Small intestine (tissue), 7 donors: ENCODE data around the gene FLAD1. TPM values are rescaled to one million over a fixed set of nuclear protein-coding genes. Genes with fewer than 3 reads are reported as not detected.

ENCODE experiments used
- DNase-seq, 2 donors: peaks; one replicate each; pipeline versions ENCODE4 v3.0.0 to v3.0.0-alpha.2; 2013
- FAIRE-seq: peaks from 2 replicates; lab custom pipeline; 2012; peaks lifted over from hg19 to GRCh38; lab: Jason Lieb, UNC
- H3K27ac ChIP-seq, 3 donors: one replicate each; pipeline ENCODE4 v1.5.1; 2013; ENCODE audit warnings: low read length in 2 of 3, mild to moderate bottlenecking in 2 of 3, control low read depth in 1 of 3, inconsistent platforms in 1 of 3, low read depth in 1 of 3, moderate library complexity in 1 of 3
- H3K27me3 ChIP-seq, 3 donors: one replicate each; pipeline ENCODE4 v1.6.1; 2013; ENCODE audit warnings: low read length in 3 of 3, inconsistent platforms in 1 of 3; ENCODE audit not compliant: control insufficient read depth in 3 of 3, insufficient read depth in 3 of 3
- H3K36me3 ChIP-seq, 3 donors: one replicate each; pipeline ENCODE4 v1.6.1; 2013; ENCODE audit warnings: low read length in 3 of 3, inconsistent platforms in 1 of 3, low read depth in 1 of 3, mild to moderate bottlenecking in 1 of 3, moderate library complexity in 1 of 3; ENCODE audit not compliant: control insufficient read depth in 3 of 3, insufficient read depth in 2 of 3
- H3K4me1 ChIP-seq, 3 donors: one replicate each; pipeline ENCODE4 v1.6.1; 2013; ENCODE audit warnings: low read length in 2 of 3, inconsistent platforms in 1 of 3, low read depth in 1 of 3, mild to moderate bottlenecking in 1 of 3, moderate library complexity in 1 of 3; ENCODE audit not compliant: control insufficient read depth in 3 of 3, insufficient read depth in 2 of 3
- H3K4me3 ChIP-seq, 3 donors: one replicate each; pipeline ENCODE4 v1.5.1; 2013; ENCODE audit warnings: low read length in 3 of 3, control low read depth in 1 of 3, inconsistent platforms in 1 of 3, low read depth in 1 of 3, mild to moderate bottlenecking in 1 of 3, moderate library complexity in 1 of 3
- H3K9me3 ChIP-seq, 2 donors: one replicate each; pipeline ENCODE4 v1.6.1; 2013; ENCODE audit warnings: low read depth in 1 of 2, low read length in 1 of 2; ENCODE audit not compliant: control insufficient read depth in 2 of 2, insufficient read depth in 1 of 2
- WGBS, 3 donors: extraction: QIAGEN DNeasy Blood & Tissue Kit; methylation state at CpG; one replicate each; pipeline ENCODE4 v1.1.7; 2013; 5-methylcytosine and 5-hydroxymethylcytosine counted together
- polyA plus RNA-seq, 4 donors: library from polyadenylated mRNA; stranded (reverse) in 3 of 4; unstranded in 1 of 4; fragments of 200-250 nt in 3 of 4; fragments of 120-200 nt in 1 of 4; gene quantifications; one replicate each; pipeline versions ENCODE4 v1.2.1 to v1.2.3, GENCODE V29; 2013
- donor health status: healthy with polysubstance abuse.
- donor health status: control.
- donor health status: control.
- donor health status: Bipolar disorder and iron deficiency.
- donor health status: healthy.

The FLAD1 gene
- polyA plus RNA-seq, 4 donors = 25.1 to 51.4 (median 34.4) TPM

GRCh38 chr1:154968731-154969130 lies 14.4 kb upstream of the FLAD1 start:
- Histone ChIP-seq H3K9me3 (no peaks in the 10 kb centered on the region), H3K4me3 (no peak overlapping the region), H3K4me1 (peaks cover 7 to 35% (median 15%) of the 10 kb centered on the region in 3 donors), H3K36me3 (peaks cover 6 to 77% (median 33%) of the 10 kb centered on the region in 3 donors), H3K27me3 (no peaks in the 10 kb centered on the region), H3K27ac (peak overlapping the region in 1 of 3 donors; percentile 79)
- 92 to 97% (median 96%) methylated on average over 3 of the region's 3 CpGs for whole genome bisulfite sequencing, 3 donors
- DNase-seq (no peak), FAIRE-seq (no peak)

GRCh38 chr1:154969246-154969645 lies 13.9 kb upstream of the FLAD1 start:
- H3K36me3 ChIP-seq = peaks cover 5 to 71% (median 32%) of the 10 kb centered on the region in 3 donors
- no peaks in the 10 kb centered on the region for H3K9me3 ChIP-seq
- peak overlapping the region in 1 of 3 donors; percentile 40 for H3K4me3 ChIP-seq
- DNase-seq (no peak), FAIRE-seq (no peak)
- no peaks in the 10 kb centered on the region for H3K27me3 ChIP-seq
- WGBS, 3 donors = 65 to 84% (median 82%) methylated on average over 5 of the region's 5 CpGs
- H3K4me1 ChIP-seq = peaks cover 7 to 35% (median 15%) of the 10 kb centered on the region in 3 donors
- H3K27ac ChIP-seq = peak overlapping the region in 1 of 3 donors; percentile 79

GRCh38 chr1:154969860-154970452 lies 13.2 kb upstream of the FLAD1 start:
- Histone ChIP-seq H3K27ac (peak overlapping the region; percentile 77 to 85 (median 79)), H3K4me1 (peaks cover 7 to 35% (median 15%) of the 10 kb centered on the region in 3 donors), H3K36me3 (peaks cover 2 to 64% (median 28%) of the 10 kb centered on the region in 3 donors), H3K4me3 (peak overlapping the region in 2 of 3 donors; percentile 1 to 40), H3K9me3 (no peaks in the 10 kb centered on the region), H3K27me3 (no peaks in the 10 kb centered on the region)
- no peak for FAIRE-seq
- WGBS, 3 donors = 44 to 75% (median 61%) methylated on average over 17 to 22 of the region's 22 CpGs
- no peak for DNase-seq

GRCh38 chr1:154970631-154971340 lies 12.4 kb upstream of the FLAD1 start, which contains the start of gene SHC1:
SHC1 (minus strand) TSS chr1:154970747; CDS start chr1:154970526, 221 bp downstream.
- Histone ChIP-seq H3K9me3 (no peaks in the 10 kb centered on the region), H3K27ac (peak within 1 kb of the TSS; percentile 77 to 85 (median 79)), H3K4me1 (peaks cover 7 to 35% (median 15%) of the 10 kb centered on the region in 3 donors), H3K27me3 (no peaks in the 10 kb centered on the region), H3K36me3 (peaks cover 2 to 56% (median 22%) of the 10 kb centered on the region in 3 donors), H3K4me3 (peak within 1 kb of the TSS; percentile 1 to 40 (median 27))
- peak; percentile 61 to 84 for DNase-seq
- 26 to 51% (median 47%) methylated on average over 14 to 15 of the region's 15 CpGs for whole genome bisulfite sequencing, 3 donors
- FAIRE-seq = no peak

GRCh38 chr1:154971341-154971998 lies 11.7 kb upstream of the FLAD1 start:
- Histone ChIP-seq H3K27ac (peak overlapping the region; percentile 77 to 85 (median 79)), H3K4me3 (peak overlapping the region in 1 of 3 donors; percentile 27), H3K27me3 (no peaks in the 10 kb centered on the region), H3K36me3 (peaks cover 0 to 50% (median 20%) of the 10 kb centered on the region in 3 donors), H3K4me1 (peaks cover 7 to 38% (median 17%) of the 10 kb centered on the region in 3 donors), H3K9me3 (no peaks in the 10 kb centered on the region)
- DNase-seq (peak in 1 of 2 donors; percentile 66), FAIRE-seq (no peak)
- WGBS, 3 donors = 41 to 52% (median 51%) methylated on average over 10 of the region's 10 CpGs

- no peak for FAIRE-seq
- H3K27ac ChIP-seq = peak overlapping the region; percentile 95 to 98 (median 97)
- no peaks in the 10 kb centered on the region for H3K27me3 ChIP-seq
- DNase-seq = no peak
- H3K4me3 ChIP-seq = peak overlapping the region in 2 of 3 donors; percentile 63 to 84
- H3K36me3 ChIP-seq = peaks cover 0 to 43% (median 14%) of the 10 kb centered on the region in 3 donors
- WGBS, 3 donors = 53 to 63% (median 62%) methylated on average over 3 of the region's 3 CpGs
- no peaks in the 10 kb centered on the region for H3K9me3 ChIP-seq
- H3K4me1 ChIP-seq = peaks cover 7 to 45% (median 18%) of the 10 kb centered on the region in 3 donors
Observed at GRCh38 chr1:154972213-154972516, 11.0 kb upstream of the FLAD1 start.

- DNase-seq (peak; percentile 58 to 86), FAIRE-seq (no peak)
- H3K9me3 ChIP-seq = no peaks in the 10 kb centered on the region
- peak overlapping the region in 2 of 3 donors; percentile 63 to 84 for H3K4me3 ChIP-seq
- no peaks in the 10 kb centered on the region for H3K27me3 ChIP-seq
- WGBS, 3 donors = 10 to 26% (median 21%) methylated on average over 18 of the region's 18 CpGs
- peak overlapping the region; percentile 95 to 98 (median 97) for H3K27ac ChIP-seq
- peaks cover 0 to 37% (median 12%) of the 10 kb centered on the region in 3 donors for H3K36me3 ChIP-seq
- H3K4me1 ChIP-seq = peaks cover 7 to 50% (median 18%) of the 10 kb centered on the region in 3 donors
Observed at GRCh38 chr1:154972517-154973343, 10.4 kb upstream of the FLAD1 start.
